ENCODE data around the gene PTPRD. TPM values are rescaled to one million over a fixed set of nuclear protein-coding genes. Genes with fewer than 3 reads are reported as not detected.

Gene PTPRD
- total RNA-seq, 1 donor from 2014 or later = 139 TPM

DNA sequence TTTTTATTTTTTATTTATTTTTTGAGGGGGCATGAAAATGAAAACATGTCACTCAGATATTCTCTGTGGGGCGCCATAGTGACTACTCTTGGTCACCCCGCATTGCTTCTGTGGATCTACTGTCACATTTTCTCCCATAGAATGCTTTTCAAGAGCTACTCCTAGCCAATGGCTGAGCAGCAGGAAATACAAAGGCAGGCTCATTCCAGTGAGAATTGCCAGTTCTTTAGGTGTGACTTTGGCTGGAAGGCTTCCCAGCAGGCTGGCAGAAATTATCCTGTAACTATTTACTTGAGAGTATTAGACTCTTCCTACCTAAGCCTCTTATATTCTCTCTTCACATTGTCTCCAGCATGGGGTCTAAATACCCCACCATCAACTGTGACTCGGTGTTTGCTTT lies 21.0 kb upstream of the PTPRD start:
- Mint-ChIP-seq H3K9me3 (no peaks in the 10 kb centered on the region), H3K4me3 (no peak overlapping the region), H3K27me3 (ENCODE audit: low read depth) (no peaks in the 10 kb centered on the region), H3K4me1 (no peaks in the 10 kb centered on the region), H3K36me3 (ENCODE audit: low read depth) (no peaks in the 10 kb centered on the region), H3K27ac (ENCODE audit: unreplicated experiment) (no peak overlapping the region)
- no peak for TF ChIP-seq CTCF (conservative IDR thresholded peaks at IDR 0.05)
- DNase-seq (ENCODE audit: low read depth, low spot score) = no peak

- TF ChIP-seq CTCF (conservative IDR thresholded peaks at IDR 0.05) = no peak
- Mint-ChIP-seq H3K9me3 (no peaks in the 10 kb centered on the region), H3K27me3 (ENCODE audit: low read depth) (peaks cover 93% of the 10 kb centered on the region), H3K4me1 (peaks cover 10% of the 10 kb centered on the region), H3K36me3 (ENCODE audit: low read depth) (no peaks in the 10 kb centered on the region), H3K4me3 (peak overlapping the region; percentile 86), H3K27ac (ENCODE audit: unreplicated experiment) (no peak overlapping the region)
- DNase-seq (ENCODE audit: low read depth, low spot score) = no peak
Measured at GRCh38 chr9:10614196-10614800, 1.5 kb upstream of the PTPRD start.

GRCh38 chr9:10613419-10613818 lies 617 bp upstream of the PTPRD start:
- DNase-seq (ENCODE audit: low read depth, low spot score) = no peak
- H3K27ac Mint-ChIP-seq (ENCODE audit: unreplicated experiment) = no peak overlapping the region
- H3K9me3 Mint-ChIP-seq = no peaks in the 10 kb centered on the region
- peaks cover 95% of the 10 kb centered on the region for H3K27me3 Mint-ChIP-seq (ENCODE audit: low read depth)
- TF ChIP-seq CTCF (conservative IDR thresholded peaks at IDR 0.05) = no peak
- H3K4me3 Mint-ChIP-seq = peak overlapping the region; percentile 86
- no peaks in the 10 kb centered on the region for H3K36me3 Mint-ChIP-seq (ENCODE audit: low read depth)
- H3K4me1 Mint-ChIP-seq = peaks cover 10% of the 10 kb centered on the region

GRCh38 chr9:10605388-10605787 lies 7.4 kb downstream of the PTPRD start:
- DNase-seq (ENCODE audit: low read depth, low spot score) = no peak
- H3K4me3 Mint-ChIP-seq = no peak overlapping the region
- H3K27ac Mint-ChIP-seq (ENCODE audit: unreplicated experiment) = no peak overlapping the region
- H3K4me1 Mint-ChIP-seq = no peaks in the 10 kb centered on the region
- H3K36me3 Mint-ChIP-seq (ENCODE audit: low read depth) = no peaks in the 10 kb centered on the region
- no peak for TF ChIP-seq CTCF (conservative IDR thresholded peaks at IDR 0.05)
- H3K9me3 Mint-ChIP-seq = no peaks in the 10 kb centered on the region
- peaks cover 49% of the 10 kb centered on the region for H3K27me3 Mint-ChIP-seq (ENCODE audit: low read depth)

- peaks cover 44% of the 10 kb centered on the region for H3K27me3 Mint-ChIP-seq (ENCODE audit: low read depth)
- TF ChIP-seq CTCF (conservative IDR thresholded peaks at IDR 0.05) = no peak
- DNase-seq (ENCODE audit: low read depth, low spot score) = no peak
- H3K36me3 Mint-ChIP-seq (ENCODE audit: low read depth) = no peaks in the 10 kb centered on the region
- no peaks in the 10 kb centered on the region for H3K4me1 Mint-ChIP-seq
- no peaks in the 10 kb centered on the region for H3K9me3 Mint-ChIP-seq
- no peak overlapping the region for H3K27ac Mint-ChIP-seq (ENCODE audit: unreplicated experiment)
- no peak overlapping the region for H3K4me3 Mint-ChIP-seq
Measured at GRCh38 chr9:10604927-10605326, 7.9 kb downstream of the PTPRD start.

All from neural crest cell (in vitro differentiated cells).